K562 (cell line): ENCODE data around the gene MDFIC. TPM values are rescaled to one million over a fixed set of nuclear protein-coding genes. Genes with fewer than 3 reads are reported as not detected.

Experiments
- ATAC-seq: fragments of 200-7000 bp; cut with Tn5 transposase; 3 replicates; pipeline ENCODE4 v1.9.1; 2020; ENCODE audit warnings: moderate library complexity
- BruUV-seq: library from RNA; stranded (reverse); fragments of 400-500 nt; replicated peaks from 2 replicates; lab custom pipeline; 2021; lab: Mats Ljungman, UMichigan
- CTCF ChIA-PET: fragments of 300-600 bp; formaldehyde crosslinking; extraction: SDS; loops from one replicate; lab custom pipeline; 2021; ENCODE audit warnings: low intra/inter-chr PET ratio; lab: Yijun Ruan, JAX
- POLR2A ChIA-PET: fragments of 300-600, 350-650 bp; sonication (Branson Sonifier 250); formaldehyde crosslinking; extraction: SDS; loops from one replicate; lab custom pipeline; 2021; ENCODE audit warnings: antibody characterized with exemption, inconsistent platforms; lab: Yijun Ruan, JAX
- DNase-seq, 4 experiments: peaks; one replicate each; pipeline versions ENCODE4 v3.0.0 to v3.0.0-alpha.2; 2011 to 2018; ENCODE audit warnings: low spot score in 3 of 4, mixed read lengths in 3 of 4; ENCODE audit errors: extremely low read depth in 1 of 4
- FAIRE-seq: peaks from 2 replicates; lab custom pipeline; 2011; peaks lifted over from hg19 to GRCh38; lab: Jason Lieb, UNC
- H2AFZ ChIP-seq: 2 replicates; pipeline ENCODE4 v1.6.0; 2011; ENCODE audit warnings: low read depth, low read length, control low read depth, inconsistent platforms
- H3K27ac ChIP-seq: fragments of 200-600 bp; 3 replicates; pipeline ENCODE4 v1.8.0; 2011; ENCODE audit warnings: low read depth, mild to moderate bottlenecking, control low read depth, inconsistent platforms, low read length, moderate library complexity, mixed read lengths; ENCODE audit errors: extremely low read depth
- H3K27me3 ChIP-seq, 2 experiments: fragments of 300-600 bp in 1 of 2; 2 replicates in 1 of 2; 3 replicates in 1 of 2; pipeline versions ENCODE4 v1.6.0 to v1.8.0; 2011; ENCODE audit warnings: inconsistent platforms in 2 of 2, low read length in 2 of 2, mild to moderate bottlenecking in 1 of 2, mixed read lengths in 1 of 2, moderate library complexity in 1 of 2; ENCODE audit not compliant: control insufficient read depth in 2 of 2, insufficient read depth in 2 of 2
- H3K36me3 ChIP-seq: fragments of 300-600 bp; 3 replicates; pipeline ENCODE4 v1.8.0; 2011; ENCODE audit warnings: mild to moderate bottlenecking, low read length, inconsistent platforms; ENCODE audit not compliant: control insufficient read depth, insufficient read depth
- H3K4me1 ChIP-seq, 2 experiments: fragments of 200-600 bp in 1 of 2; replicated peaks in 1 of 2; 2 replicates in 1 of 2; 3 replicates in 1 of 2; pipeline versions ENCODE4 v1.5.1 to v1.8.0; 2011; ENCODE audit warnings: inconsistent platforms in 2 of 2, low read length in 2 of 2, mild to moderate bottlenecking in 1 of 2, mixed read lengths in 1 of 2, moderate library complexity in 1 of 2; ENCODE audit not compliant: control insufficient read depth in 2 of 2, insufficient read depth in 2 of 2
- H3K4me2 ChIP-seq: 2 replicates; pipeline ENCODE4 v1.6.1; 2011; ENCODE audit warnings: low read length, control low read depth, inconsistent platforms, mixed read lengths; ENCODE audit not compliant: insufficient read depth
- H3K4me3 ChIP-seq: fragments of 200-600 bp; sonication (generic), shearing (Covaris generic); 2 replicates; pipeline ENCODE4 v1.5.1; 2016; ENCODE audit warnings: control low read depth, inconsistent platforms
- H3K79me2 ChIP-seq: fragments of 200-600 bp; 3 replicates; pipeline ENCODE4 v1.8.0; 2011; ENCODE audit warnings: low read length, inconsistent platforms; ENCODE audit not compliant: control insufficient read depth, insufficient read depth
- H3K9ac ChIP-seq, 2 experiments: 2 replicates each; pipeline versions ENCODE4 v1.6.0 to v1.6.1; 2011; ENCODE audit warnings: low read depth in 2 of 2, low read length in 2 of 2, control low read depth in 1 of 2, inconsistent platforms in 1 of 2, mild to moderate bottlenecking in 1 of 2, mixed read lengths in 1 of 2; ENCODE audit not compliant: insufficient read depth in 1 of 2
- H3K9me1 ChIP-seq: one replicate; pipeline ENCODE4 v1.6.0; 2011; ENCODE audit warnings: inconsistent platforms, mild to moderate bottlenecking, low read length, moderate library complexity; ENCODE audit not compliant: control insufficient read depth, insufficient read depth
- H3K9me3 ChIP-seq: replicated peaks from 2 replicates; pipeline ENCODE4 v1.5.1; 2011; ENCODE audit warnings: low read depth, low read length, inconsistent platforms; ENCODE audit not compliant: control insufficient read depth, insufficient read depth
- H4K20me1 ChIP-seq: replicated peaks from 2 replicates; pipeline ENCODE4 v1.6.1; 2011; ENCODE audit warnings: low read length, inconsistent platforms, mixed read lengths; ENCODE audit not compliant: control insufficient read depth, insufficient read depth
- FOSL1 ChIP-seq: fragments of 200-800 bp; sonication (Bioruptor generic); conservative IDR thresholded peaks from 2 replicates; pipeline ENCODE4 v1.6.1; 2016; ENCODE audit warnings: missing genetic modification characterization, missing compliant biosample characterization
- JUNB ChIP-seq: fragments of 450-650 bp; formaldehyde crosslinking; conservative IDR thresholded peaks from 2 replicates; pipeline ENCODE4 v1.4.0; 2020; ENCODE audit warnings: mild to moderate bottlenecking
- ZNF316 ChIP-seq: fragments of 450-650 bp; IDR thresholded peaks from 2 replicates; pipeline ENCODE4 v1.6.1; 2016
- WGBS: fragments of 100-300 bp; shearing (Covaris generic); methylation state at CpG from one replicate; pipeline ENCODE4 v1.1.6; 2016; ENCODE audit warnings: low coverage, mixed read lengths; ENCODE audit not compliant: insufficient coverage; ENCODE audit errors: missing lambda C conversion rate; 5-methylcytosine and 5-hydroxymethylcytosine counted together
- in situ Hi-C: fragments of 300-500 bp; cut with MboI; formaldehyde crosslinking; loops from 4 replicates; pipeline ENCODE4 v1.15.0; 2018; ENCODE audit warnings: inconsistent platforms, mixed read lengths
- intact Hi-C: fragments of 100-400 bp; cut with micrococcal nuclease; formaldehyde crosslinking; loops from 2 replicates; pipeline ENCODE4 v1.14.2; 2022
- polyA plus RNA-seq, 8 experiments: library from polyadenylated mRNA; depleted of rRNA in 4 of 8; stranded (reverse) in 5 of 8; unstranded in 3 of 8; fragments of >200 nt; fragmentation: Nextera tagmentation in 2 of 8; fragmentation: Illumina TruSeq in 1 of 8; extraction: Ambion mirVana in 2 of 8; extraction: Trizol in 1 of 8; gene quantifications; 2 replicates each; pipeline versions ENCODE4 v1.2.1 to v1.2.3, GENCODE V29; 2011 to 2014; ENCODE audit warnings: inconsistent platforms in 1 of 8, missing spikeins in 1 of 8
- total RNA-seq, 7 experiments: library from RNA; depleted of rRNA in 6 of 7; stranded (reverse); fragments of >200 nt in 6 of 7; fragmentation: Illumina TruSeq in 2 of 7; extraction: Trizol in 2 of 7; gene quantifications; 2 replicates each; pipeline versions ENCODE4 v1.2.1 to v1.2.3, GENCODE V29; 2011 to 2021; ENCODE audit warnings: low replicate concordance in 1 of 7
- TF ChIP-seq, protein P1 (sequence below), 2 experiments: fragments of 450-650 bp in 1 of 2; sonication (generic) in 1 of 2; formaldehyde crosslinking in 1 of 2; IDR thresholded peaks in 1 of 2; conservative IDR thresholded peaks in 1 of 2; 2 replicates each; pipeline versions ENCODE4 v1.6.1 to v1.8.1; 2016 to 2023; ENCODE audit warnings: mild to moderate bottlenecking in 2 of 2, moderate library complexity in 2 of 2, inconsistent platforms in 1 of 2, missing genetic modification reagents in 1 of 2

MDFIC gene
- total and polyA plus RNA-seq, 9 of the 15 experiments (the other 6 are each of a cell fraction or from before 2014, with no cell fraction given) = 0.13 to 0.24 TPM; not detected in 7

DNA sequence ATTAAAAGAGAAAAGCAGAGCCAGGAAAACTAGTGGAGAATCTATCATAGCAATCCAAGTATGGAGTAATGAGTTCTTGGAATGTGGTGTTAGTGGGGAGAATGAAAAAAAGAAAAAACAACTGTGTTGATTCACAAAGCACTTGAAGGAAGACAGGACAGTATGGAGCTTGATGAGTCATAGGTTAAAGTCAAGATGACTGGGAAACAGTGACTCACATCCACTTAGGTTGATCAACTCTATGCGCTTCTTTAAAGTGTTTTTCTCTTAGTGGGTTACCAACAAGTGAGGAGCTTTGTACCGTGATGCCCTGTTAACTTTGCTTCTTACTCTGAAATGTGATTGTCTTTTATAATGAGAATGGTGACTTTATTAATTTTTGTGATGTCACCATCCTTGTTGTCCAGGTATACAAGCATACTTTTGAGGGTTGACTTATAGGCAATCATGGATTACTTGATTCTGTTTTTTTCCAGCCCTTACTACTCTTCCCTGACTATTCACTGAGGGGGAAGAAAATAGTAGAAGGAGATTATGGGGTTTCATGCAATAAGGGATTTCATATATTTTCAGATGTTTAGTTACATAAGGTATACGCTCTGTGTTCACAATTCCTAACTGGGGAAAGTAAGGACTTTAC lies 32.1 kb upstream of the MDFIC start:
- Histone ChIP-seq H3K9ac (no peak overlapping the region), H3K27me3 (no peaks in the 10 kb centered on the region), H3K79me2 (no peaks in the 10 kb centered on the region), H3K36me3 (no peaks in the 10 kb centered on the region), H3K4me2 (no peak overlapping the region), H2AFZ (no peak overlapping the region), H4K20me1 (no peaks in the 10 kb centered on the region), H3K9me1 (no peaks in the 10 kb centered on the region), H3K27ac (no peak overlapping the region), H3K4me1 (no peaks in the 10 kb centered on the region), H3K4me3 (no peak overlapping the region), H3K9me3 (no peaks in the 10 kb centered on the region)
- DNase-seq (no peak), ATAC-seq (no peak), FAIRE-seq (no peak)
- CTCF ChIA-PET = no interaction called here
- TF ChIP-seq FOSL1 (peak; percentile 50; the same call in 1 of the 2 replicates), JUNB (CRISPR knock-in tag) (peak; percentile 75), ZNF316 (no peak)
- TF ChIP-seq, protein P1, sequence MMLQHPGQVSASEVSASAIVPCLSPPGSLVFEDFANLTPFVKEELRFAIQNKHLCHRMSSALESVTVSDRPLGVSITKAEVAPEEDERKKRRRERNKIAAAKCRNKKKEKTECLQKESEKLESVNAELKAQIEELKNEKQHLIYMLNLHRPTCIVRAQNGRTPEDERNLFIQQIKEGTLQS (IDR thresholded peaks at IDR 0.05) = peak; percentile 22; the same call in 1 of the 2 replicates
- TF ChIP-seq, protein P1 (CRISPR knock-in tag; conservative IDR thresholded peaks at IDR 0.05) = no peak
- POLR2A ChIA-PET = no interaction called here
- no TSS peak for BruUV-seq
- WGBS = 0% methylated on average over 3 of the region's 3 CpGs
- intact Hi-C loops (no loop called here), in situ Hi-C loops (no loop called here)
